Measurements from ENCODE around the gene FMC1.

GRCh38 chr7:139334399-139335150 lies 6.6 kb upstream of the FMC1 start:
- TF ChIP-seq EP300 (IDR thresholded peaks at IDR 0.05) (no peak), POLR2A (IDR thresholded peaks at IDR 0.05) (no peak), POLR2AphosphoS5 (IDR thresholded peaks at IDR 0.05) (no peak)
- TF ChIP-seq, protein P1, sequence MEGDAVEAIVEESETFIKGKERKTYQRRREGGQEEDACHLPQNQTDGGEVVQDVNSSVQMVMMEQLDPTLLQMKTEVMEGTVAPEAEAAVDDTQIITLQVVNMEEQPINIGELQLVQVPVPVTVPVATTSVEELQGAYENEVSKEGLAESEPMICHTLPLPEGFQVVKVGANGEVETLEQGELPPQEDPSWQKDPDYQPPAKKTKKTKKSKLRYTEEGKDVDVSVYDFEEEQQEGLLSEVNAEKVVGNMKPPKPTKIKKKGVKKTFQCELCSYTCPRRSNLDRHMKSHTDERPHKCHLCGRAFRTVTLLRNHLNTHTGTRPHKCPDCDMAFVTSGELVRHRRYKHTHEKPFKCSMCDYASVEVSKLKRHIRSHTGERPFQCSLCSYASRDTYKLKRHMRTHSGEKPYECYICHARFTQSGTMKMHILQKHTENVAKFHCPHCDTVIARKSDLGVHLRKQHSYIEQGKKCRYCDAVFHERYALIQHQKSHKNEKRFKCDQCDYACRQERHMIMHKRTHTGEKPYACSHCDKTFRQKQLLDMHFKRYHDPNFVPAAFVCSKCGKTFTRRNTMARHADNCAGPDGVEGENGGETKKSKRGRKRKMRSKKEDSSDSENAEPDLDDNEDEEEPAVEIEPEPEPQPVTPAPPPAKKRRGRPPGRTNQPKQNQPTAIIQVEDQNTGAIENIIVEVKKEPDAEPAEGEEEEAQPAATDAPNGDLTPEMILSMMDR (IDR thresholded peaks at IDR 0.05): no peak
